ENCODE data around the gene KLF13.

GRCh38 chr15:31360843-31361763 lies 34.5 kb downstream of the KLF13 start:
- TF ChIP-seq CTCF (IDR thresholded peaks at IDR 0.05) (no peak), POLR2A (IDR thresholded peaks at IDR 0.05) (no peak), POLR2AphosphoS5 (IDR thresholded peaks at IDR 0.05) (no peak)

Measured in sigmoid colon (tissue), 4 donors.